HCT116 (cell line): ENCODE results near the gene SLC25A21.

Experiments
- CBX3 ChIP-seq: IDR thresholded peaks from 2 replicates; pipeline ENCODE4 v1.6.1; 2012; ENCODE audit warnings: low read depth
- CTCF ChIP-seq, 3 experiments: fragments of 200-600 bp in 1 of 3; sonication (generic) in 1 of 3; IDR thresholded peaks in 2 of 3; conservative IDR thresholded peaks in 1 of 3; 2 replicates each; pipeline ENCODE4 v1.5.1; 2012 to 2017; ENCODE audit warnings: low read depth in 2 of 3, low read length in 2 of 3, antibody characterized with exemption in 1 of 3, borderline replicate concordance in 1 of 3, control low read depth in 1 of 3, mild to moderate bottlenecking in 1 of 3, mixed read lengths in 1 of 3, mixed run types in 1 of 3, moderate library complexity in 1 of 3; ENCODE audit not compliant: insufficient read depth in 1 of 3
- EGR1 ChIP-seq: IDR thresholded peaks from 2 replicates; pipeline ENCODE4 v1.6.1; 2012; ENCODE audit warnings: low read depth
- EZH2 ChIP-seq: fragments of 200-600 bp; sonication (generic); IDR thresholded peaks from 2 replicates; pipeline ENCODE4 v1.6.1; 2017; ENCODE audit warnings: antibody characterized with exemption, mixed run types
- EZH2phosphoT487 ChIP-seq: fragments of 200-600 bp; IDR thresholded peaks from 2 replicates; pipeline ENCODE4 v1.6.1; 2018; ENCODE audit warnings: antibody characterized with exemption, borderline replicate concordance
- MAX ChIP-seq: IDR thresholded peaks from 2 replicates; pipeline ENCODE4 v1.6.1; 2012
- POLR2A ChIP-seq: IDR thresholded peaks from 2 replicates; pipeline ENCODE4 v1.7.0; 2011; ENCODE audit warnings: borderline replicate concordance; ENCODE audit not compliant: insufficient read depth, insufficient read length; ENCODE audit errors: extremely low read depth
- POLR2AphosphoS5 ChIP-seq: IDR thresholded peaks from 2 replicates; pipeline ENCODE4 v1.6.1; 2011; ENCODE audit warnings: mild to moderate bottlenecking, low read depth, low read length, moderate library complexity
- RAD21 ChIP-seq: IDR thresholded peaks from 2 replicates; pipeline ENCODE4 v1.6.1; 2012; ENCODE audit warnings: low read depth, mild to moderate bottlenecking
- SP1 ChIP-seq: IDR thresholded peaks from 2 replicates; pipeline ENCODE4 v1.6.1; 2012; ENCODE audit warnings: low read depth
- SRF ChIP-seq: IDR thresholded peaks from 2 replicates; pipeline ENCODE4 v1.6.1; 2012; ENCODE audit warnings: low read depth
- YY1 ChIP-seq: IDR thresholded peaks from 2 replicates; pipeline ENCODE4 v1.6.1; 2011; ENCODE audit warnings: low read length, low read depth, moderate library complexity, mild to moderate bottlenecking; ENCODE audit not compliant: insufficient replicate concordance; ENCODE audit errors: extremely low read depth
- ZNF274 ChIP-seq: fragments of 200-500 bp; sonication (Bioruptor generic); IDR thresholded peaks from 2 replicates; pipeline ENCODE4 v1.6.1; 2014; ENCODE audit warnings: mild to moderate bottlenecking, low read depth, low read length, inconsistent platforms

- TF ChIP-seq EZH2 (no peak), POLR2AphosphoS5 (no peak), CTCF (IDR thresholded peaks at IDR 0.05 in 2 of 3, conservative IDR thresholded peaks at IDR 0.05 in 1 of 3; ENCODE audit: borderline replicate concordance in 1 of 3, insufficient read depth in 1 of 3, low read depth in 2 of 3, low read length in 2 of 3) (no peak), CBX3 (no peak), SP1 (no peak), POLR2A (no peak), EGR1 (no peak), MAX (no peak), ZNF274 (no peak), YY1 (no peak), RAD21 (no peak), EZH2phosphoT487 (no peak), SRF (no peak)
Observed at GRCh38 chr14:36967892-36968555, 204.4 kb downstream of the SLC25A21 start.
